ENCODE results near the gene NMNAT3.

Gene NMNAT3

GRCh38 chr3:139521144-139521543, 156.6 kb downstream of the NMNAT3 start:
- no peak for DNase-seq (ENCODE audit: low read depth)

DNA sequence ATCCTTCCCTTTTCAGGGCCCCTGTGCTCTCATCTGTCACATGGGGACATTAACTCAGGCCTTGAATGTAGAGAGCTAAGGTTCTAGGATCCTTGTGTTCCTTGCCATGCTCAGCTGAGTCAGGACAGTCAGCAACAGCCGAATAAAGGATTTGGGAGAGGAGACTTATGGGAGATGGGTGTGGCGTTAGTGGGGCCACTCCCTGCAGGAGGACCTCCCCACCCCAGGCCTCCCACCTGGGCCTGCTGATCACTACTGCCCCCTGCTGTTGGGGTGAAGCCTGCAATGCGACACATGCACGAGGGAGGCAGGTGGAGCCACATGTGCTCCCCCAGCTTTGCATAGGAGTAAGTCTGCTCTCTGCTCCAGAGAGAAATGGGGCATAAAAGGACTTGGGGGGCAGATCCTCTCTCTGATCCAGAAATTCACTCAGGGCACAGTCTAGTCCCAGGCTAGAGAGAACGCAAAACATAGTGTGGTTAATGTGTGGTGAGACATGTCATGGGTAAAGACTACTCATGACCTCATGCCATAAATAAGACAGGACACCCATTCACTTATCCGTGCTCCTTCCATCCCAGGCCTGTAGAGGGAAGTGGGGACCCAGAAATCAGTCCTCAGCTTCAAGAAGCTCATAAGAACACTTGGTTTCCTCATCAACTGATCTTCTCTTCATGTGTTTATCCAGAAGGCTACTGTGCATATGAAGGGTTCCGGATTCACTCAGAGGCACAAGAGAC, 157.6 kb downstream of the NMNAT3 start:
- DNase-seq (ENCODE audit: low read depth) = no peak

DNA sequence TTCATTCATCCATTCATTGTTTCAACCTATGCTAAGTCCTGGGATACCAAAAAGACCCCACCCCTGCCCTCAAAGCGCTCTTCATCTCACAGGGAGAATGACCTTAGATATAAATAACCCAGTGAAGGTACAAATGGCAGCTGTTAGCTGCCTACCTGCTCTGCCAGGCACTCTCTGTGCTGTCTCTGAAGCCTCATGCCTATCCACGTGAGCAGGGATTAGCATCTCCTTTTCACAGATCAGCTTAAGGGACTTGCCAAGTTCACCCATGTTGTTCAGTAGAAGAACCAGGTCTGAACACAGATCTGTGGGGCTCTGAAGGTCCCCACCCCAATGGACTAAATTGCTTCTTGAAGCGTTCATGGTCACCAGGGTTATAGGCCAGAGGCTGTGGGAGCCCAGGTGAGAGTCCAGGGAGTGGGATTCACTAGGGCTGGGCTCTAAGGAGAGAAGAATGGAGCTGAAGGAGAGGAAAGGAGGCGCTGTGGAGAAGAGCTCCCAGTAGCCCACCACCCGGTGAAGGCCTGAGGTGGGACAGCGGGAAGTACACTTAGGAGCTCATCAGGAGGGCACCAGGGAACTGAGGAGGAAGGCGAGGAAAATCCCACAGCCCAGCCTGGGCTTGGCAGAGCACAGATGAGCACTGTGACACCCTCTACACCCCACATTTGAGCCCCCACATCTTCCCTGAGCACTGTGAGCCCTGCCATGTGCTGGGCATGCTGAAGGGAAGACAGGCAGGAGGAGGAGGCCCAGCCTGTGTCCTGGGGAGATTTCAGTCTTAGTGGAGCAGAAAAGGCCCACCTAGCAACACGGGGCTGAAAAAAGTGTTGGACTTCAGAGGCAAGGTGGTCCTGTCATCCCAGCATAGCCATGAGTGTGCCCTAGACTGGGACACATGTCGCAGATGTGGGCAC, 158.6 kb downstream of the NMNAT3 start:
- DNase-seq (ENCODE audit: low read depth) = no peak

- no peak for DNase-seq (ENCODE audit: low read depth)
Observed at GRCh38 chr3:139518306-139518705, 159.5 kb downstream of the NMNAT3 start.

GRCh38 chr3:139517321-139518065, 160.3 kb downstream of the NMNAT3 start:
- no peak for DNase-seq (ENCODE audit: low read depth)

DNA sequence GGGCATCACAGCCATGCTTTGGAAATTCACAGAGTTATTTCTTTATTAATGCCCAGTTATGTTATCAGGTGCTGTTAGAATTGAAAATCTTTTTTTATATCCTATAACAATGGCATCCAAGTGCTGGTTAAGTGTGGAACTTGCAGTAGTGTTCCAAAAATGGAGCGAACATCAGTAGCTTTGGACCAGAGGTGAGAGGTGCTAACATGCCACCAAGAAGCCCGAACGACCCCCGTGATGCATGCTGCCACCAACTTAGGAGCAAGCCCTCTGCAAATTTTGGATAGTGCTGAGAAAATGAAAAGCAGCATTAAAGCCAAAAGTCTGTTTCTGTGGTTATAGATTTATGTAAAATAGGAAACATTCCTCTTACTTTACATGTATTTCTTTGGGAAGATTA, 163.0 kb downstream of the NMNAT3 start:
- no peak for DNase-seq (ENCODE audit: low read depth)
